Kidney epithelial cell (primary cell): Measurements from ENCODE around the gene UNCX. TPM values are rescaled to one million over a fixed set of nuclear protein-coding genes. Genes with fewer than 3 reads are reported as not detected.
"Not testable (repeated sequence)": the region's sequence is repeated elsewhere in the genome, so short reads cannot be mapped to it uniquely, and the experiment has no call there.

Source experiments
- DNase-seq: peaks from one replicate; pipeline ENCODE4 v3.0.0-alpha.2; 2010; ENCODE audit warnings: low read depth
- H3K27me3 ChIP-seq: 2 replicates; pipeline ENCODE4 v1.6.0; 2011; ENCODE audit warnings: low read length; ENCODE audit not compliant: control insufficient read depth, insufficient read depth
- H3K36me3 ChIP-seq: 2 replicates; pipeline ENCODE4 v1.5.1; 2011; ENCODE audit warnings: low read length; ENCODE audit not compliant: control insufficient read depth, insufficient read depth
- H3K4me3 ChIP-seq: 2 replicates; pipeline ENCODE4 v1.5.1; 2011; ENCODE audit warnings: low read depth, mild to moderate bottlenecking, control low read depth, low read length
- total RNA-seq: library from RNA; depleted of rRNA; stranded (reverse); fragments of >200 nt; gene quantifications from 2 replicates; pipeline ENCODE4 v1.2.3, GENCODE V29; 2015
- TF ChIP-seq, protein P1 (sequence below): IDR thresholded peaks from 2 replicates; pipeline ENCODE4 v1.5.1; 2011; ENCODE audit warnings: mild to moderate bottlenecking, moderate library complexity, low read length, control low read depth, inconsistent platforms; ENCODE audit not compliant: insufficient read depth, poor library complexity, severe bottlenecking

The UNCX gene
- total RNA-seq, 1 donor from 2014 or later: 1.6 TPM

- peaks cover 30% of the 10 kb centered on the region for H3K27me3 ChIP-seq
- H3K36me3 ChIP-seq: no peaks in the 10 kb centered on the region
- TF ChIP-seq, protein P1, sequence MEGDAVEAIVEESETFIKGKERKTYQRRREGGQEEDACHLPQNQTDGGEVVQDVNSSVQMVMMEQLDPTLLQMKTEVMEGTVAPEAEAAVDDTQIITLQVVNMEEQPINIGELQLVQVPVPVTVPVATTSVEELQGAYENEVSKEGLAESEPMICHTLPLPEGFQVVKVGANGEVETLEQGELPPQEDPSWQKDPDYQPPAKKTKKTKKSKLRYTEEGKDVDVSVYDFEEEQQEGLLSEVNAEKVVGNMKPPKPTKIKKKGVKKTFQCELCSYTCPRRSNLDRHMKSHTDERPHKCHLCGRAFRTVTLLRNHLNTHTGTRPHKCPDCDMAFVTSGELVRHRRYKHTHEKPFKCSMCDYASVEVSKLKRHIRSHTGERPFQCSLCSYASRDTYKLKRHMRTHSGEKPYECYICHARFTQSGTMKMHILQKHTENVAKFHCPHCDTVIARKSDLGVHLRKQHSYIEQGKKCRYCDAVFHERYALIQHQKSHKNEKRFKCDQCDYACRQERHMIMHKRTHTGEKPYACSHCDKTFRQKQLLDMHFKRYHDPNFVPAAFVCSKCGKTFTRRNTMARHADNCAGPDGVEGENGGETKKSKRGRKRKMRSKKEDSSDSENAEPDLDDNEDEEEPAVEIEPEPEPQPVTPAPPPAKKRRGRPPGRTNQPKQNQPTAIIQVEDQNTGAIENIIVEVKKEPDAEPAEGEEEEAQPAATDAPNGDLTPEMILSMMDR: no peak
- no peak overlapping the region for H3K4me3 ChIP-seq
- no peak for DNase-seq
Measured at GRCh38 chr7:1279041-1279440, 46.4 kb downstream of the UNCX start.

- DNase-seq, H3K36me3 ChIP-seq, H3K4me3 ChIP-seq: not testable (repeated sequence)
- H3K27me3 ChIP-seq: peaks cover 28% of the 10 kb centered on the region
Measured at GRCh38 chr7:1279895-1280294, 47.2 kb downstream of the UNCX start.

GRCh38 chr7:1281068-1281467 is 48.4 kb downstream of the UNCX start:
- Histone ChIP-seq H3K4me3 (no peak overlapping the region), H3K36me3 (no peaks in the 10 kb centered on the region), H3K27me3 (peaks cover 24% of the 10 kb centered on the region)
- DNase-seq: no peak
- TF ChIP-seq, protein P1: no peak

- DNase-seq: no peak
- Histone ChIP-seq H3K27me3 (peaks cover 22% of the 10 kb centered on the region), H3K36me3 (no peaks in the 10 kb centered on the region), H3K4me3 (no peak overlapping the region)
- TF ChIP-seq, protein P1: no peak
Measured at GRCh38 chr7:1282679-1283078, 50.0 kb downstream of the UNCX start.

DNA sequence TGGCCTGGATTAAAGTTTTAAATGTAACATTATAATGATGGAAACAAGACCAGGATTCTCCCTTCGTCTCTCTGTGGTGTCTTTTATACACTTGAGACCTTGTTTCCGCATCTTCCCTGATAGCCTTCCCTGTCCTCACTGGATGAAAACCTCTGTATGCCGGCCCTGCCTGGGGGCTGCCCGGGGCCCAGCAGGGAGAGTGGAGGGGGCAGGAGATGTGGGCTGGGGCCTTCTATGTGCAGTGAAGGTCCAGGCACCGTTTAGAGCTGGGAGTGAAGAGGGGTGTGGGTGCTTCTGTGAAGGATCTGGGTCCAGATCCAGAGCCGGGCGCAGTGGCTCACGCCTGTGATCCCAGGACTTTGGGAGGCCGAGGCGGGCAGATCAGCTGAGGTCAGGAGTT is 50.7 kb downstream of the UNCX start:
- no peaks in the 10 kb centered on the region for H3K36me3 ChIP-seq
- H3K27me3 ChIP-seq: peaks cover 27% of the 10 kb centered on the region
- TF ChIP-seq, protein P1: no peak
- no peak overlapping the region for H3K4me3 ChIP-seq
- DNase-seq: no peak

- H3K4me3 ChIP-seq: no peak overlapping the region
- TF ChIP-seq, protein P1: no peak
- no peak for DNase-seq
- H3K36me3 ChIP-seq: no peaks in the 10 kb centered on the region
- H3K27me3 ChIP-seq: peaks cover 35% of the 10 kb centered on the region
Measured at GRCh38 chr7:1283941-1284742, 51.5 kb downstream of the UNCX start.
